HepG2 (cell line): Measurements from ENCODE around the gene RDH16. TPM values are rescaled to one million over a fixed set of nuclear protein-coding genes. Genes with fewer than 3 reads are reported as not detected.

ENCODE experiments used
- ATAC-seq: fragments of 200-7000 bp; cut with Tn5 transposase; 3 replicates; pipeline ENCODE4 v1.9.1; 2020; ENCODE audit warnings: mild to moderate bottlenecking, moderate library complexity
- BruUV-seq: library from RNA; stranded (reverse); fragments of 400-500 nt; replicated peaks from 2 replicates; lab custom pipeline; 2021; lab: Mats Ljungman, UMichigan
- CTCF ChIA-PET: fragments of 300-600 bp; formaldehyde crosslinking; extraction: SDS; loops from one replicate; lab custom pipeline; 2021; ENCODE audit warnings: low total read pairs, inconsistent platforms, low intra/inter-chr PET ratio; lab: Yijun Ruan, JAX
- POLR2A ChIA-PET: fragments of 350-600 bp; sonication (Branson Sonifier 250); formaldehyde crosslinking; loops from one replicate; lab custom pipeline; 2020; ENCODE audit warnings: antibody characterized with exemption, inconsistent platforms; lab: Yijun Ruan, JAX
- DNase-seq: peaks from one replicate; pipeline ENCODE4 v3.0.0-alpha.2; 2015; ENCODE audit warnings: low spot score
- FAIRE-seq: peaks from 3 replicates; lab custom pipeline; 2011; peaks lifted over from hg19 to GRCh38; lab: Jason Lieb, UNC
- H2AFZ ChIP-seq: one replicate; pipeline ENCODE4 v1.6.1; 2011; ENCODE audit warnings: low read length, inconsistent platforms
- H3K27ac ChIP-seq: fragments of 300-600 bp; 3 replicates; pipeline ENCODE4 v1.8.0; 2011; ENCODE audit warnings: mixed run types, mild to moderate bottlenecking, mixed read lengths, low read length, inconsistent platforms; ENCODE audit not compliant: insufficient read depth; ENCODE audit errors: extremely low read length
- H3K27me3 ChIP-seq, 2 experiments: fragments of 200-600 bp in 1 of 2; 2 replicates in 1 of 2; 3 replicates in 1 of 2; pipeline versions ENCODE4 v1.6.0 to v1.8.0; 2011; ENCODE audit warnings: low read length in 2 of 2, mild to moderate bottlenecking in 2 of 2, moderate library complexity in 2 of 2, inconsistent platforms in 1 of 2; ENCODE audit not compliant: insufficient read depth in 2 of 2, control insufficient read depth in 1 of 2
- H3K36me3 ChIP-seq, 2 experiments: fragments of 200-600 bp in 1 of 2; replicated peaks in 1 of 2; 2 replicates in 1 of 2; 3 replicates in 1 of 2; pipeline versions ENCODE4 v1.5.1 to v1.8.0; 2011; ENCODE audit warnings: low read length in 2 of 2, inconsistent platforms in 1 of 2; ENCODE audit not compliant: insufficient read depth in 2 of 2, control insufficient read depth in 1 of 2
- H3K4me1 ChIP-seq: 2 replicates; pipeline ENCODE4 v1.5.1; 2012; ENCODE audit warnings: low read length, inconsistent platforms; ENCODE audit not compliant: insufficient read depth
- H3K4me2 ChIP-seq: 2 replicates; pipeline ENCODE4 v1.6.0; 2011; ENCODE audit warnings: low read depth, low read length, inconsistent platforms
- H3K4me3 ChIP-seq, 3 experiments: fragments of 200-600 bp in 1 of 3; sonication (generic), shearing (Covaris generic) in 1 of 3; replicated peaks in 1 of 3; 2 replicates each; pipeline ENCODE4 v1.5.1; 2011 to 2016; ENCODE audit warnings: low read length in 3 of 3, inconsistent platforms in 2 of 3, low read depth in 2 of 3, mild to moderate bottlenecking in 2 of 3, control low read depth in 1 of 3, mixed read lengths in 1 of 3; ENCODE audit not compliant: insufficient read depth in 1 of 3
- H3K79me2 ChIP-seq: one replicate; pipeline ENCODE4 v1.6.1; 2011; ENCODE audit warnings: low read length, inconsistent platforms; ENCODE audit not compliant: insufficient read depth
- H3K9ac ChIP-seq: 2 replicates; pipeline ENCODE4 v1.6.0; 2011; ENCODE audit warnings: mild to moderate bottlenecking, low read depth, low read length, inconsistent platforms; ENCODE audit not compliant: insufficient read depth
- H3K9me3 ChIP-seq: 2 replicates; pipeline ENCODE4 v1.5.1; 2012; ENCODE audit warnings: mild to moderate bottlenecking, low read length
- H4K20me1 ChIP-seq: 2 replicates; pipeline ENCODE4 v1.6.0; 2011; ENCODE audit warnings: inconsistent platforms, mild to moderate bottlenecking, low read length, moderate library complexity; ENCODE audit not compliant: insufficient read depth
- ATF1 ChIP-seq: IDR thresholded peaks from 2 replicates; pipeline ENCODE4 v1.6.1; 2016; ENCODE audit warnings: mild to moderate bottlenecking, control low read depth
- GABPA ChIP-seq, 2 experiments: IDR thresholded peaks; 2 replicates each; pipeline ENCODE4 v1.6.1; 2011 to 2016; ENCODE audit warnings: low read depth in 2 of 2, low read length in 1 of 2, missing biosample characterization in 1 of 2, missing genetic modification characterization in 1 of 2
- HIVEP1 ChIP-seq: sonication (generic); formaldehyde crosslinking; IDR thresholded peaks from 2 replicates; pipeline ENCODE4 v1.4.0; 2020; ENCODE audit warnings: mild to moderate bottlenecking, missing genetic modification reagents
- MTA3 ChIP-seq: sonication (generic); formaldehyde crosslinking; IDR thresholded peaks from 2 replicates; pipeline ENCODE4 v1.4.0; 2020; ENCODE audit warnings: missing genetic modification reagents
- NFE2 ChIP-seq: sonication (generic); formaldehyde crosslinking; IDR thresholded peaks from 2 replicates; pipeline ENCODE4 v1.4.0; 2020; ENCODE audit warnings: missing genetic modification reagents
- ZBTB7B ChIP-seq: sonication (generic); formaldehyde crosslinking; IDR thresholded peaks from 2 replicates; pipeline ENCODE4 v1.4.0; 2020; ENCODE audit warnings: missing genetic modification reagents
- ZNF367 ChIP-seq: sonication (generic); formaldehyde crosslinking; IDR thresholded peaks from 2 replicates; pipeline ENCODE4 v1.4.0; 2020; ENCODE audit warnings: missing genetic modification reagents, borderline replicate concordance
- ZNF614 ChIP-seq: IDR thresholded peaks from 2 replicates; pipeline ENCODE4 v1.6.1; 2018; ENCODE audit warnings: missing biosample characterization, missing genetic modification reagents, inconsistent platforms, borderline replicate concordance
- WGBS: methylation state at CpG from one replicate; pipeline ENCODE4 v1.1.6; 2017; ENCODE audit warnings: low lambda C conversion rate; 5-methylcytosine and 5-hydroxymethylcytosine counted together
- in situ Hi-C: cut with HindIII; loops from 2 replicates; pipeline ENCODE4 v1.10.0; 2017; ENCODE audit warnings: low pct_unique_long_range_greater_than_20kb; ENCODE audit not compliant: extremely low pct_ligation_motif_present
- intact Hi-C: fragments of 100-400 bp; cut with micrococcal nuclease; formaldehyde crosslinking; loops from one replicate; pipeline ENCODE4 v1.10.0; 2022; ENCODE audit not compliant: unreplicated experiment
- polyA plus RNA-seq, 8 experiments: library from polyadenylated mRNA; depleted of rRNA in 3 of 8; stranded (reverse) in 7 of 8; unstranded in 1 of 8; fragments of >200 nt; fragmentation: Illumina TruSeq in 4 of 8; extraction: Trizol in 4 of 8; gene quantifications; 2 replicates each; pipeline versions ENCODE4 v1.2.1 to v1.2.3, GENCODE V29; 2011 to 2016; ENCODE audit warnings: low read depth in 4 of 8, missing spikeins in 1 of 8, mixed read lengths in 1 of 8; ENCODE audit not compliant: insufficient read depth in 1 of 8
- total RNA-seq, 5 experiments: library from RNA; depleted of rRNA; stranded (reverse); fragments of >200 nt; fragmentation: Illumina TruSeq; extraction: Trizol; gene quantifications; 2 replicates each; pipeline ENCODE4 v1.2.3, GENCODE V29; 2016; ENCODE audit warnings: low read depth in 1 of 5
- TF ChIP-seq, protein P1 (sequence below): sonication (generic); formaldehyde crosslinking; IDR thresholded peaks from 2 replicates; pipeline ENCODE4 v1.4.0; 2020; ENCODE audit warnings: missing genetic modification reagents, borderline replicate concordance
- TF ChIP-seq, protein P2 (sequence below): sonication (generic); formaldehyde crosslinking; IDR thresholded peaks from 2 replicates; pipeline ENCODE4 v1.4.0; 2020; ENCODE audit warnings: missing genetic modification reagents

RDH16 gene
- total and polyA plus RNA-seq, 2 of the 13 experiments (the other 11 are each of a cell fraction or from before 2014, with no cell fraction given), result 0.05 to 0.13 TPM

DNA sequence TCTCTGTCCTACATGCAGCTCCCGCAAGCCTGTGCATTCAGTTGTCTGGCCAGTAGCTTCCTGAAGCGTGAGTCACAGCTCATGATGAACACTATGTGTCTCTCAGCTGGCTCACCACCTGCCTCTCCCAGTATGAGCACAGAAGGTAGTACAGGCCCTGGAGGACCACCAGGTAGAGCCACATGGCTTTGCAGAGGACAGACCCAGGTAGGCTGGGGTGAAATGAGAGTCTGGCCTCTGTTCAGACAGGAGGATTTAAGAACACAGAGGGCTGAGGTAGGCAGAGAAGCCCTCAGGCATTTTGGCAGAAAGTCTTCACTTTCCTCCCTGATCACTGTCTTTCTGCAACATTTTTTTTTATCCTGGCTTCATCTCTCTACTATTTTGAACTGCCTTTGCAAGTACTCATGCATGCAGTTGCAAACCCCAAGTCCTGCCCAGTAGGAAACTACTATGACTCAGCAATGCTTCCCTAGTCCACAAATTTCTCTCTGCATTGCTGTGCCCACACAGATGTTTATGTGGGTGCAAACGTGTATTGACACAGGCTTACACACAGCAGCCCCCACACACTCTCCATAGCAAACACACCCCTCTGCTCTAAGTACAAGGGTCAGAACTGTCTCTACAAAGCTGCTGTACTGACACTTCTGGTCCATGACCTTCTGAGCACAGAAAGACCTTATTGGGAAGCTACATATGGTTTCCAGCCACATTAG lies 15.9 kb downstream of the RDH16 start:
- H3K27me3 ChIP-seq, result no peaks in the 10 kb centered on the region; a peak in 1 of 5 replicates
- H3K36me3 ChIP-seq, result no peaks in the 10 kb centered on the region
- 0% methylated on average over 1 of the region's 3 CpGs for WGBS
- peak overlapping the region in 1 of 3 experiments; percentile 49; a peak in 1 of 6 replicates for H3K4me3 ChIP-seq
- no peak overlapping the region for H2AFZ ChIP-seq
- FAIRE-seq (peak; percentile 95), ATAC-seq (peak; percentile 97), DNase-seq (peak; percentile 94)
- H3K79me2 ChIP-seq, result no peaks in the 10 kb centered on the region
- in situ Hi-C loops, result no loop called here
- no peaks in the 10 kb centered on the region for H4K20me1 ChIP-seq
- no TSS peak for BruUV-seq
- peak overlapping the region; percentile 89 for H3K27ac ChIP-seq
- ChIA-PET CTCF (interaction anchor here (1.6 kb wide), 1 partner anchor 14 kb away, joined by 3 read pairs; no protein-coding TSS in a partner anchor), POLR2A (interaction anchor here (0.7 to 1.2 kb wide), 2 partner anchors 17 to 253 kb away, joined by 3 read pairs; partner anchors contain the start of gene PTGES3)
- peaks cover 27% of the 10 kb centered on the region for H3K4me1 ChIP-seq
- H3K4me2 ChIP-seq, result peak overlapping the region; percentile 74
- intact Hi-C loops, result no loop called here
- peak overlapping the region; percentile 51 for H3K9ac ChIP-seq
- H3K9me3 ChIP-seq, result no peaks in the 10 kb centered on the region; the same call in 1 of the 2 replicates
- peak; percentile 92 for TF ChIP-seq NFE2 (CRISPR knock-in tag)
- TF ChIP-seq, protein P1, sequence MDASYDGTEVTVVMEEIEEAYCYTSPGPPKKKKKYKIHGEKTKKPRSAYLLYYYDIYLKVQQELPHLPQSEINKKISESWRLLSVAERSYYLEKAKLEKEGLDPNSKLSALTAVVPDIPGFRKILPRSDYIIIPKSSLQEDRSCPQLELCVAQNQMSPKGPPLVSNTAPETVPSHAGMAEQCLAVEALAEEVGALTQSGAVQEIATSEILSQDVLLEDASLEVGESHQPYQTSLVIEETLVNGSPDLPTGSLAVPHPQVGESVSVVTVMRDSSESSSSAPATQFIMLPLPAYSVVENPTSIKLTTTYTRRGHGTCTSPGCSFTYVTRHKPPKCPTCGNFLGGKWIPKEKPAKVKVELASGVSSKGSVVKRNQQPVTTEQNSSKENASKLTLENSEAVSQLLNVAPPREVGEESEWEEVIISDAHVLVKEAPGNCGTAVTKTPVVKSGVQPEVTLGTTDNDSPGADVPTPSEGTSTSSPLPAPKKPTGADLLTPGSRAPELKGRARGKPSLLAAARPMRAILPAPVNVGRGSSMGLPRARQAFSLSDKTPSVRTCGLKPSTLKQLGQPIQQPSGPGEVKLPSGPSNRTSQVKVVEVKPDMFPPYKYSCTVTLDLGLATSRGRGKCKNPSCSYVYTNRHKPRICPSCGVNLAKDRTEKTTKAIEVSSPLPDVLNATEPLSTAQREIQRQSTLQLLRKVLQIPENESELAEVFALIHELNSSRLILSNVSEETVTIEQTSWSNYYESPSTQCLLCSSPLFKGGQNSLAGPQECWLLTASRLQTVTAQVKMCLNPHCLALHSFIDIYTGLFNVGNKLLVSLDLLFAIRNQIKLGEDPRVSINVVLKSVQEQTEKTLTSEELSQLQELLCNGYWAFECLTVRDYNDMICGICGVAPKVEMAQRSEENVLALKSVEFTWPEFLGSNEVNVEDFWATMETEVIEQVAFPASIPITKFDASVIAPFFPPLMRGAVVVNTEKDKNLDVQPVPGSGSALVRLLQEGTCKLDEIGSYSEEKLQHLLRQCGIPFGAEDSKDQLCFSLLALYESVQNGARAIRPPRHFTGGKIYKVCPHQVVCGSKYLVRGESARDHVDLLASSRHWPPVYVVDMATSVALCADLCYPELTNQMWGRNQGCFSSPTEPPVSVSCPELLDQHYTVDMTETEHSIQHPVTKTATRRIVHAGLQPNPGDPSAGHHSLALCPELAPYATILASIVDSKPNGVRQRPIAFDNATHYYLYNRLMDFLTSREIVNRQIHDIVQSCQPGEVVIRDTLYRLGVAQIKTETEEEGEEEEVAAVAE (CRISPR knock-in tag), result no peak
- TF ChIP-seq, protein P2, sequence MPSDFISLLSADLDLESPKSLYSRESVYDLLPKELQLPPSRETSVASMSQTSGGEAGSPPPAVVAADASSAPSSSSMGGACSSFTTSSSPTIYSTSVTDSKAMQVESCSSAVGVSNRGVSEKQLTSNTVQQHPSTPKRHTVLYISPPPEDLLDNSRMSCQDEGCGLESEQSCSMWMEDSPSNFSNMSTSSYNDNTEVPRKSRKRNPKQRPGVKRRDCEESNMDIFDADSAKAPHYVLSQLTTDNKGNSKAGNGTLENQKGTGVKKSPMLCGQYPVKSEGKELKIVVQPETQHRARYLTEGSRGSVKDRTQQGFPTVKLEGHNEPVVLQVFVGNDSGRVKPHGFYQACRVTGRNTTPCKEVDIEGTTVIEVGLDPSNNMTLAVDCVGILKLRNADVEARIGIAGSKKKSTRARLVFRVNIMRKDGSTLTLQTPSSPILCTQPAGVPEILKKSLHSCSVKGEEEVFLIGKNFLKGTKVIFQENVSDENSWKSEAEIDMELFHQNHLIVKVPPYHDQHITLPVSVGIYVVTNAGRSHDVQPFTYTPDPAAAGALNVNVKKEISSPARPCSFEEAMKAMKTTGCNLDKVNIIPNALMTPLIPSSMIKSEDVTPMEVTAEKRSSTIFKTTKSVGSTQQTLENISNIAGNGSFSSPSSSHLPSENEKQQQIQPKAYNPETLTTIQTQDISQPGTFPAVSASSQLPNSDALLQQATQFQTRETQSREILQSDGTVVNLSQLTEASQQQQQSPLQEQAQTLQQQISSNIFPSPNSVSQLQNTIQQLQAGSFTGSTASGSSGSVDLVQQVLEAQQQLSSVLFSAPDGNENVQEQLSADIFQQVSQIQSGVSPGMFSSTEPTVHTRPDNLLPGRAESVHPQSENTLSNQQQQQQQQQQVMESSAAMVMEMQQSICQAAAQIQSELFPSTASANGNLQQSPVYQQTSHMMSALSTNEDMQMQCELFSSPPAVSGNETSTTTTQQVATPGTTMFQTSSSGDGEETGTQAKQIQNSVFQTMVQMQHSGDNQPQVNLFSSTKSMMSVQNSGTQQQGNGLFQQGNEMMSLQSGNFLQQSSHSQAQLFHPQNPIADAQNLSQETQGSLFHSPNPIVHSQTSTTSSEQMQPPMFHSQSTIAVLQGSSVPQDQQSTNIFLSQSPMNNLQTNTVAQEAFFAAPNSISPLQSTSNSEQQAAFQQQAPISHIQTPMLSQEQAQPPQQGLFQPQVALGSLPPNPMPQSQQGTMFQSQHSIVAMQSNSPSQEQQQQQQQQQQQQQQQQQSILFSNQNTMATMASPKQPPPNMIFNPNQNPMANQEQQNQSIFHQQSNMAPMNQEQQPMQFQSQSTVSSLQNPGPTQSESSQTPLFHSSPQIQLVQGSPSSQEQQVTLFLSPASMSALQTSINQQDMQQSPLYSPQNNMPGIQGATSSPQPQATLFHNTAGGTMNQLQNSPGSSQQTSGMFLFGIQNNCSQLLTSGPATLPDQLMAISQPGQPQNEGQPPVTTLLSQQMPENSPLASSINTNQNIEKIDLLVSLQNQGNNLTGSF, result no peak
- TF ChIP-seq GABPA (IDR thresholded peaks at IDR 0.05; ENCODE audit: low read depth, low read length), result no peak
- peak; percentile 45; the same call in 1 of the 2 replicates for TF ChIP-seq GABPA (CRISPR knock-in tag; IDR thresholded peaks at IDR 0.05; ENCODE audit: low read depth)
- TF ChIP-seq ZNF614 (CRISPR knock-in tag), result peak; percentile 97
- TF ChIP-seq HIVEP1 (CRISPR knock-in tag), result peak; percentile 34; the same call in 1 of the 2 replicates
- TF ChIP-seq ZNF367 (CRISPR knock-in tag), result no peak
- TF ChIP-seq ATF1 (CRISPR knock-in tag), result peak; percentile 53; the same call in 1 of the 2 replicates
- TF ChIP-seq ZBTB7B (CRISPR knock-in tag), result peak; percentile 97
- TF ChIP-seq MTA3 (CRISPR knock-in tag), result no peak
